ENCODE measurements around the gene TLK1.

- TF ChIP-seq, protein P1, sequence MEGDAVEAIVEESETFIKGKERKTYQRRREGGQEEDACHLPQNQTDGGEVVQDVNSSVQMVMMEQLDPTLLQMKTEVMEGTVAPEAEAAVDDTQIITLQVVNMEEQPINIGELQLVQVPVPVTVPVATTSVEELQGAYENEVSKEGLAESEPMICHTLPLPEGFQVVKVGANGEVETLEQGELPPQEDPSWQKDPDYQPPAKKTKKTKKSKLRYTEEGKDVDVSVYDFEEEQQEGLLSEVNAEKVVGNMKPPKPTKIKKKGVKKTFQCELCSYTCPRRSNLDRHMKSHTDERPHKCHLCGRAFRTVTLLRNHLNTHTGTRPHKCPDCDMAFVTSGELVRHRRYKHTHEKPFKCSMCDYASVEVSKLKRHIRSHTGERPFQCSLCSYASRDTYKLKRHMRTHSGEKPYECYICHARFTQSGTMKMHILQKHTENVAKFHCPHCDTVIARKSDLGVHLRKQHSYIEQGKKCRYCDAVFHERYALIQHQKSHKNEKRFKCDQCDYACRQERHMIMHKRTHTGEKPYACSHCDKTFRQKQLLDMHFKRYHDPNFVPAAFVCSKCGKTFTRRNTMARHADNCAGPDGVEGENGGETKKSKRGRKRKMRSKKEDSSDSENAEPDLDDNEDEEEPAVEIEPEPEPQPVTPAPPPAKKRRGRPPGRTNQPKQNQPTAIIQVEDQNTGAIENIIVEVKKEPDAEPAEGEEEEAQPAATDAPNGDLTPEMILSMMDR (IDR thresholded peaks at IDR 0.05) = no peak
- TF ChIP-seq POLR2A (IDR thresholded peaks at IDR 0.05) = no peak
- TF ChIP-seq POLR2AphosphoS5 (IDR thresholded peaks at IDR 0.05) = no peak
- no peak for TF ChIP-seq EP300 (IDR thresholded peaks at IDR 0.05)
These were observed 36.2 kb downstream of the TLK1 start for GRCh38 chr2:171124541-171124940.
